ENCODE results near the gene ADRB2. TPM values are rescaled to one million over a fixed set of nuclear protein-coding genes. Genes with fewer than 3 reads are reported as not detected.

The ADRB2 gene
- total and polyA plus RNA-seq, 12 donors: 0.18 to 2.2 (median 0.87) TPM

DNA sequence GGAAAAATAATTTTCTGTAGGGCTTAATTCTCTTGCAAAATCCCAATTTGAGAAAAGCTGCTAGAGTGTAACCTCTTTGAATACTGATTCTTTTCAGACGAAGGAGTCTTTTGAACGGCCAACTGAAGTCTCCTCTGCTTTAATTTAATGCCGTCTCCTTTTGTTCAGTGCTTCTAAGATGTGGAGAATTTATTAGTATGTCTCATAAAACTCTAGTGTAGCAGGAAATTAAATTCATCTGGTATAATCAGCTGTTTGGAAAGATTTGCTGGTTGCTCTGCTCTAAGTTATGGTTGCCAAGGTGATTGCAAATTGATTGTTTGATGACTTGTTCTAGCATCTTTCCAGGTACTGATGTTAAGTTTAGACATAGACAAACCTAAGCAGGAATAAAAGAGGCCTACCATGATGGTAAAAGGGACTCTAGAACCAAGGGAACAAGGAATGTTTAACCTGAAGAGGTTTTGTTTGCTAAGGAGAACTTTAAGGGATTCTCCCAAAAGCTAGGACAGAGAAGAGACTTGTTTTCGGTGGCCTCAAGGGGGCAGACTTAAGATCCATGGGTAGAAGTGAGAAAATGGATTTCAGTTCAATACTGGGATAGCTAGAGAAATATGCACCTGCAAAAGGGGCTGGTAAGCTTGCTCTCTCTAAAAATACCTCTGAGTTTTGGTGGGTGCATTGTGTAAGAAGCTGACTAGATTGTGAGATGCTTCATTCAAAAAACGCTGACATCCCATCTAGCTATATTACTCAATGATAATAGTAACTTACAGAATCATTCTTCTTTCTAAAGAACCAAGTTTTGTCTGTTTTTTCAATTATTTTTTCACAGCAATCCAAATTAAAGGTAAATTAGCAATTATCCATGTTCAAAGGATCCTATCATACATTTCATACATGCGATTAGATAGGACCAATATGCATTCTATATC, 5.7 kb upstream of the ADRB2 start:
- intact Hi-C loops (cut with DNase I): no loop called here
- no peaks in the 10 kb centered on the region for H3K27me3 ChIP-seq
- peak in 4 of 7 donors; percentile 25 to 36 (median 34) for DNase-seq
- no peaks in the 10 kb centered on the region for H3K9me3 ChIP-seq (replicated peaks in 1 of 3)
- TF ChIP-seq, protein P1, sequence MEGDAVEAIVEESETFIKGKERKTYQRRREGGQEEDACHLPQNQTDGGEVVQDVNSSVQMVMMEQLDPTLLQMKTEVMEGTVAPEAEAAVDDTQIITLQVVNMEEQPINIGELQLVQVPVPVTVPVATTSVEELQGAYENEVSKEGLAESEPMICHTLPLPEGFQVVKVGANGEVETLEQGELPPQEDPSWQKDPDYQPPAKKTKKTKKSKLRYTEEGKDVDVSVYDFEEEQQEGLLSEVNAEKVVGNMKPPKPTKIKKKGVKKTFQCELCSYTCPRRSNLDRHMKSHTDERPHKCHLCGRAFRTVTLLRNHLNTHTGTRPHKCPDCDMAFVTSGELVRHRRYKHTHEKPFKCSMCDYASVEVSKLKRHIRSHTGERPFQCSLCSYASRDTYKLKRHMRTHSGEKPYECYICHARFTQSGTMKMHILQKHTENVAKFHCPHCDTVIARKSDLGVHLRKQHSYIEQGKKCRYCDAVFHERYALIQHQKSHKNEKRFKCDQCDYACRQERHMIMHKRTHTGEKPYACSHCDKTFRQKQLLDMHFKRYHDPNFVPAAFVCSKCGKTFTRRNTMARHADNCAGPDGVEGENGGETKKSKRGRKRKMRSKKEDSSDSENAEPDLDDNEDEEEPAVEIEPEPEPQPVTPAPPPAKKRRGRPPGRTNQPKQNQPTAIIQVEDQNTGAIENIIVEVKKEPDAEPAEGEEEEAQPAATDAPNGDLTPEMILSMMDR (IDR thresholded peaks at IDR 0.05): peak; percentile 23 to 55 (median 42)
- no peak for TF ChIP-seq POLR2A (IDR thresholded peaks at IDR 0.05)
- no peaks in the 10 kb centered on the region for H3K36me3 ChIP-seq (replicated peaks in 1 of 2)
- H3K4me3 ChIP-seq: no peak overlapping the region
- 56 to 63% (median 59%) methylated on average over 6 of the region's 6 CpGs for WGBS, 4 donors
- H3K4me1 ChIP-seq (replicated peaks in 1 of 2): no peaks in the 10 kb centered on the region
- H3K27ac ChIP-seq: no peak overlapping the region

- Histone ChIP-seq H3K4me1 (replicated peaks in 1 of 2) (no peaks in the 10 kb centered on the region), H3K9me3 (replicated peaks in 1 of 3) (no peaks in the 10 kb centered on the region), H3K4me3 (no peak overlapping the region), H3K27me3 (no peaks in the 10 kb centered on the region), H3K36me3 (replicated peaks in 1 of 2) (no peaks in the 10 kb centered on the region), H3K27ac (no peak overlapping the region)
- 57 to 70% (median 63%) methylated on average over 2 of the region's 2 CpGs for WGBS, 4 donors
- intact Hi-C loops (cut with DNase I): no loop called here
- TF ChIP-seq, protein P1 (IDR thresholded peaks at IDR 0.05): no peak
- TF ChIP-seq POLR2A (IDR thresholded peaks at IDR 0.05): no peak
- no peak for DNase-seq
Observed at GRCh38 chr5:148823871-148824270, 2.5 kb upstream of the ADRB2 start.

DNA sequence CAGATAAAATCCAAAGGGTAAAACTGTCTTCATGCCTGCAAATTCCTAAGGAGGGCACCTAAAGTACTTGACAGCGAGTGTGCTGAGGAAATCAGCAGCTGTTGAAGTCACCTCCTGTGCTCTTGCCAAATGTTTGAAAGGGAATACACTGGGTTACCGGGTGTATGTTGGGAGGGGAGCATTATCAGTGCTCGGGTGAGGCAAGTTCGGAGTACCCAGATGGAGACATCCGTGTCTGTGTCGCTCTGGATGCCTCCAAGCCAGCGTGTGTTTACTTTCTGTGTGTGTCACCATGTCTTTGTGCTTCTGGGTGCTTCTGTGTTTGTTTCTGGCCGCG, 727 bp upstream of the ADRB2 start:
- TF ChIP-seq, protein P1 (IDR thresholded peaks at IDR 0.05): no peak
- no peak for TF ChIP-seq POLR2A (IDR thresholded peaks at IDR 0.05)
- no peak for DNase-seq
- peak overlapping the region in 3 of 5 donors; percentile 24 to 84 (median 33) for H3K27ac ChIP-seq
- no peaks in the 10 kb centered on the region for H3K4me1 ChIP-seq (replicated peaks in 1 of 2)
- 0 to 1% (median 1%) methylated on average over 2 to 9 of the region's 9 CpGs for WGBS, 4 donors
- intact Hi-C loops (cut with DNase I): no loop called here
- peak overlapping the region in 2 of 4 donors; percentile 12 to 53 for H3K4me3 ChIP-seq
- H3K9me3 ChIP-seq (replicated peaks in 1 of 3): no peaks in the 10 kb centered on the region
- H3K27me3 ChIP-seq: no peaks in the 10 kb centered on the region
- no peaks in the 10 kb centered on the region for H3K36me3 ChIP-seq (replicated peaks in 1 of 2)

- Histone ChIP-seq H3K36me3 (replicated peaks in 1 of 2) (no peaks in the 10 kb centered on the region), H3K4me1 (replicated peaks in 1 of 2) (no peaks in the 10 kb centered on the region), H3K4me3 (peak overlapping the region in 2 of 4 donors; percentile 12 to 53), H3K27me3 (no peaks in the 10 kb centered on the region), H3K9me3 (replicated peaks in 1 of 3) (no peaks in the 10 kb centered on the region), H3K27ac (peak overlapping the region in 2 of 5 donors; percentile 43 to 84)
- intact Hi-C loops (cut with DNase I): no loop called here
- peak in 2 of 7 donors; percentile 17 to 25 for DNase-seq
- TF ChIP-seq POLR2A (IDR thresholded peaks at IDR 0.05): no peak
- TF ChIP-seq, protein P1 (IDR thresholded peaks at IDR 0.05): no peak
- 4 to 8% (median 4%) methylated on average over 4 to 28 of the region's 28 CpGs; no CpG with 5 or more reads in 1 of the 4 donors for WGBS, 4 donors
Observed at GRCh38 chr5:148826739-148827070, 294 bp downstream of the ADRB2 start.
